ENCODE data around the gene SNX19. TPM values are rescaled to one million over a fixed set of nuclear protein-coding genes. Genes with fewer than 3 reads are reported as not detected.
"Not testable (repeated sequence)": the region's sequence is repeated elsewhere in the genome, so short reads cannot be mapped to it uniquely, and the experiment has no call there.

Gene SNX19
- total RNA-seq, 1 experiment from 2014 or later, result 34.4 TPM

DNA sequence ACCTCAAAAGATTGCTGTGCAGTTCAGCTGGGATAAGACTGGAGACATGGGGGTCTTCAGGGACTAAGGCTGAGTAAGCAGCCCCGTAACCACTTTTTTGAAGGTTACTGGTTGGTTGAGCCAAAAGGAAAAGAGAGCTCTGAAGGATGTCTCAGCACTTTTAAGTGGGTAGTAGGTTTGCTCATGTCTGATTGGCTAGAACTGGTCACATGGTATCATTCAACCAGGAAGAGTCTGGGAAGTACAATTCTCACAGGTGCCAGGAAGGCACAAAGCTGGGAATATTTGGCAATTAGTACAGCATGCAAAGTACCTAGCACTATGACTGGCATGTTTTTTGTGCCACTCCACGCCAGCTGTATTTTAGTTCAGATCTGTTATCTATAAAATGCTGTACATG is 58.1 kb downstream of the SNX19 start:
- Histone ChIP-seq H3K4me2 (ENCODE audit: insufficient read depth, insufficient read length, low read length) (no peak overlapping the region), H2BK120ac (ENCODE audit: low read depth, low read length, poor library complexity, severe bottlenecking) (no peak overlapping the region), H3K18ac (ENCODE audit: insufficient read length, low read depth, low read length) (no peak overlapping the region), H3K23me2 (ENCODE audit: insufficient read length, low read depth, low read length, poor library complexity, severe bottlenecking) (no peaks in the 10 kb centered on the region), H3T11ph (ENCODE audit: low read length) (no peak overlapping the region), H2BK12ac (ENCODE audit: insufficient read length, low read depth, low read length) (no peak overlapping the region), H3K4ac (ENCODE audit: low read depth, low read length) (no peak overlapping the region), H3K27ac (ENCODE audit: insufficient read length, low read depth, low read length) (no peak overlapping the region), H3K9ac (ENCODE audit: extremely low read depth, insufficient read length, low read length) (no peak overlapping the region), H3K79me2 (ENCODE audit: insufficient read depth, low read length) (no peaks in the 10 kb centered on the region), H2AFZ (ENCODE audit: low read length) (no peak overlapping the region), H4K20me1 (ENCODE audit: control insufficient read depth, insufficient read depth, insufficient read length) (no peaks in the 10 kb centered on the region), H2AK5ac (ENCODE audit: insufficient read length, low read length) (no peak overlapping the region), H3K14ac (ENCODE audit: insufficient read depth, low read length) (no peak overlapping the region), H3K56ac (ENCODE audit: insufficient read length, low read depth, low read length) (no peak overlapping the region), H3K9me3 (ENCODE audit: control insufficient read depth, low read depth, low read length) (no peaks in the 10 kb centered on the region), H4K91ac (ENCODE audit: insufficient read length, low read depth, low read length) (no peak overlapping the region), H4K5ac (ENCODE audit: insufficient read length, low read depth, low read length) (no peak overlapping the region), H2BK20ac (ENCODE audit: low read depth, low read length, poor library complexity, severe bottlenecking) (no peak overlapping the region), H3K27me3 (ENCODE audit: insufficient read depth, low read length) (no peaks in the 10 kb centered on the region), H3K79me1 (ENCODE audit: insufficient read depth, low read depth, low read length, poor library complexity, severe bottlenecking) (no peaks in the 10 kb centered on the region), H3K4me1 (ENCODE audit: insufficient read depth, low read length) (no peaks in the 10 kb centered on the region), H2BK5ac (ENCODE audit: insufficient read length, low read length) (no peak overlapping the region), H4K8ac (replicated peaks; ENCODE audit: insufficient read length, low read depth, low read length) (no peak overlapping the region), H2BK15ac (ENCODE audit: low read depth, low read length) (no peak overlapping the region), H3K23ac (ENCODE audit: insufficient read length, low read depth, low read length) (no peak overlapping the region)
- TF ChIP-seq CTCF (conservative IDR thresholded peaks at IDR 0.05), result no peak
- no CpG with 5 or more reads among the region's 2 CpGs for WGBS (ENCODE audit: extremely low coverage, insufficient read length, low lambda C conversion rate)
- Mint-ChIP-seq H3K4me1 (peaks cover 3 to 6% of the 10 kb centered on the region in 2 experiments; a peak in 3 of 4 replicates), H3K27ac (no peak overlapping the region), H3K9me3 (peaks cover 11% of the 10 kb centered on the region in 2 experiments), H3K36me3 (ENCODE audit: insufficient read depth in 1 of 3, low read depth in 3 of 3) (peaks cover 0 to 4% (median 0%) of the 10 kb centered on the region in 3 experiments; a peak in 1 of 7 replicates), H3K27me3 (ENCODE audit: low read depth) (peaks cover 9% of the 10 kb centered on the region), H3K4me3 (no peak overlapping the region)
- DNase-seq, result no peak

DNA sequence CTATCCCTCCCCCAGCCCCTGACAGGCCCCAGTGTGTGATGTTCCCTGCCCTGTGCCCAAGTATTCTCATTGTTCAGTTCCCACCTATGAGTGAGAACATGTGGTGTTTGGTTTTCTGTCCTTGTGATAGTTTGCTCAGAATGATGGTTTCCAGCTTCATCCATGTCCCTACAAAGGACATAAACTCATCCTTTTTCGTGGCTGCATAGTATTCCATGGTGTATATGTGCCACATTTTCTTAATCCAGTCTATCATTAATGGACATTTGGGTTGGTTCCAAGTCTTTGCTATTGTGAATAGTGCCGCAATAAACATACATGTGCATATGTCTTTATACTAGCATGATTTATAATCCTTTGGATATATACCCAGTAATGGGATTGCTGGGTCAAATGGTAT is 60.6 kb downstream of the SNX19 start:
- H2AFZ ChIP-seq (ENCODE audit: low read length); H3K4me1 ChIP-seq (ENCODE audit: insufficient read depth, low read length); H3K4me2 ChIP-seq (ENCODE audit: insufficient read depth, insufficient read length, low read length); H3K9ac ChIP-seq (ENCODE audit: extremely low read depth, insufficient read length, low read length); H3K23me2 ChIP-seq (ENCODE audit: insufficient read length, low read depth, low read length, poor library complexity, severe bottlenecking); H4K8ac ChIP-seq (replicated peaks; ENCODE audit: insufficient read length, low read depth, low read length); H4K5ac ChIP-seq (ENCODE audit: insufficient read length, low read depth, low read length); H3K23ac ChIP-seq (ENCODE audit: insufficient read length, low read depth, low read length); H3K79me1 ChIP-seq (ENCODE audit: insufficient read depth, low read depth, low read length, poor library complexity, severe bottlenecking); H3K4me1 Mint-ChIP-seq; H4K20me1 ChIP-seq (ENCODE audit: control insufficient read depth, insufficient read depth, insufficient read length); H3K27me3 Mint-ChIP-seq (ENCODE audit: low read depth); H3K14ac ChIP-seq (ENCODE audit: insufficient read depth, low read length); H2BK20ac ChIP-seq (ENCODE audit: low read depth, low read length, poor library complexity, severe bottlenecking); H2BK120ac ChIP-seq (ENCODE audit: low read depth, low read length, poor library complexity, severe bottlenecking); H3K56ac ChIP-seq (ENCODE audit: insufficient read length, low read depth, low read length); H3K18ac ChIP-seq (ENCODE audit: insufficient read length, low read depth, low read length); H3T11ph ChIP-seq (ENCODE audit: low read length); H2BK5ac ChIP-seq (ENCODE audit: insufficient read length, low read length); H2BK15ac ChIP-seq (ENCODE audit: low read depth, low read length); H3K27ac ChIP-seq (ENCODE audit: insufficient read length, low read depth, low read length); H2AK5ac ChIP-seq (ENCODE audit: insufficient read length, low read length); H2BK12ac ChIP-seq (ENCODE audit: insufficient read length, low read depth, low read length); H3K36me3 Mint-ChIP-seq (ENCODE audit: insufficient read depth in 1 of 3, low read depth in 3 of 3); H3K27me3 ChIP-seq (ENCODE audit: insufficient read depth, low read length); DNase-seq; H4K91ac ChIP-seq (ENCODE audit: insufficient read length, low read depth, low read length); H3K4ac ChIP-seq (ENCODE audit: low read depth, low read length); H3K27ac Mint-ChIP-seq; H3K4me3 Mint-ChIP-seq; H3K9me3 ChIP-seq (ENCODE audit: control insufficient read depth, low read depth, low read length); H3K79me2 ChIP-seq (ENCODE audit: insufficient read depth, low read length): not testable (repeated sequence)
- no CpG with 5 or more reads among the region's 2 CpGs for WGBS (ENCODE audit: extremely low coverage, insufficient read length, low lambda C conversion rate)
- H3K9me3 Mint-ChIP-seq, result peaks cover 11 to 17% of the 10 kb centered on the region in 2 experiments

Data from H9 (cell line).